ENCODE results near the gene CAGE1. TPM values are rescaled to one million over a fixed set of nuclear protein-coding genes. Genes with fewer than 3 reads are reported as not detected.

The CAGE1 gene
- total RNA-seq, 1 donor from 2014 or later, result not detected

- TF ChIP-seq, protein P1, sequence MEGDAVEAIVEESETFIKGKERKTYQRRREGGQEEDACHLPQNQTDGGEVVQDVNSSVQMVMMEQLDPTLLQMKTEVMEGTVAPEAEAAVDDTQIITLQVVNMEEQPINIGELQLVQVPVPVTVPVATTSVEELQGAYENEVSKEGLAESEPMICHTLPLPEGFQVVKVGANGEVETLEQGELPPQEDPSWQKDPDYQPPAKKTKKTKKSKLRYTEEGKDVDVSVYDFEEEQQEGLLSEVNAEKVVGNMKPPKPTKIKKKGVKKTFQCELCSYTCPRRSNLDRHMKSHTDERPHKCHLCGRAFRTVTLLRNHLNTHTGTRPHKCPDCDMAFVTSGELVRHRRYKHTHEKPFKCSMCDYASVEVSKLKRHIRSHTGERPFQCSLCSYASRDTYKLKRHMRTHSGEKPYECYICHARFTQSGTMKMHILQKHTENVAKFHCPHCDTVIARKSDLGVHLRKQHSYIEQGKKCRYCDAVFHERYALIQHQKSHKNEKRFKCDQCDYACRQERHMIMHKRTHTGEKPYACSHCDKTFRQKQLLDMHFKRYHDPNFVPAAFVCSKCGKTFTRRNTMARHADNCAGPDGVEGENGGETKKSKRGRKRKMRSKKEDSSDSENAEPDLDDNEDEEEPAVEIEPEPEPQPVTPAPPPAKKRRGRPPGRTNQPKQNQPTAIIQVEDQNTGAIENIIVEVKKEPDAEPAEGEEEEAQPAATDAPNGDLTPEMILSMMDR (IDR thresholded peaks at IDR 0.05), result no peak
- DNase-seq (ENCODE audit: low spot score in 2 of 2), result no peak
- no peaks in the 10 kb centered on the region for H3K27me3 ChIP-seq
- H3K9me3 ChIP-seq, result no peaks in the 10 kb centered on the region
- intact Hi-C loops (cut with DNase I), result no loop called here
- no peak overlapping the region for H3K4me3 ChIP-seq
- peaks cover 0 to 8% of the 10 kb centered on the region in 2 donors for H3K4me1 ChIP-seq
- peaks cover 5 to 28% of the 10 kb centered on the region in 2 donors for H3K36me3 ChIP-seq
- no peak overlapping the region for H3K27ac ChIP-seq
These were observed 2.9 kb upstream of the CAGE1 start for GRCh38 chr6:7392402-7392801.

DNA sequence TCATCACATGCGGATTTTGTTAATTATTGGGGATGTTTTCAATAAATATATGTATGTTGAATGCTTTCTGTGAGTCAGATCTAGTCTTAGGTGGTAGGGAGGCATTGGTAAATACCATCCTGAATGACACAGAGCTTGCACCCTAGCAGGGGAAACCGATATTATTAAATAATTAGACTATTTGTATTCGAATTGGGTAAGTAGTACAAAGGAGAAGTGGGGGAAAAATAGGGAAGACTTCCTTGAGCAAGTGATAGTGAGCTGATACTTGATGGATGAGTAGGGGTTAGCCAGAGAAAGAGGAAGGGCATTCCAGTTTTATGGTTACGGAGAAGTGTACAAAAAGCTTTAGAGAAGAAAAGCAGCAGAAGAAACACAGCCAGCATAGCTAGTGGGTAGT lies 1.6 kb upstream of the CAGE1 start:
- H3K9me3 ChIP-seq, result no peaks in the 10 kb centered on the region
- no peaks in the 10 kb centered on the region for H3K27me3 ChIP-seq
- intact Hi-C loops (cut with DNase I), result no loop called here
- DNase-seq (ENCODE audit: low spot score in 2 of 2), result no peak
- peaks cover 0 to 21% of the 10 kb centered on the region in 2 donors for H3K36me3 ChIP-seq
- H3K4me1 ChIP-seq, result peaks cover 0 to 8% of the 10 kb centered on the region in 2 donors
- TF ChIP-seq, protein P1 (IDR thresholded peaks at IDR 0.05), result no peak
- H3K4me3 ChIP-seq, result no peak overlapping the region
- H3K27ac ChIP-seq, result no peak overlapping the region

GRCh38 chr6:7390226-7390878 lies 810 bp upstream of the CAGE1 start:
- TF ChIP-seq, protein P1 (IDR thresholded peaks at IDR 0.05), result no peak
- peaks cover 0 to 14% of the 10 kb centered on the region in 2 donors for H3K36me3 ChIP-seq
- H3K4me1 ChIP-seq, result peaks cover 0 to 8% of the 10 kb centered on the region in 2 donors
- intact Hi-C loops (cut with DNase I), result no loop called here
- H3K4me3 ChIP-seq, result peak overlapping the region; percentile 87 to 88
- no peaks in the 10 kb centered on the region for H3K9me3 ChIP-seq
- no peaks in the 10 kb centered on the region for H3K27me3 ChIP-seq
- peak overlapping the region; percentile 91 to 92 for H3K27ac ChIP-seq
- no peak for DNase-seq (ENCODE audit: low spot score in 2 of 2)

GRCh38 chr6:7389162-7389450 lies 436 bp downstream of the CAGE1 start:
- Histone ChIP-seq H3K4me3 (peak overlapping the region; percentile 87 to 88), H3K4me1 (peaks cover 0 to 8% of the 10 kb centered on the region in 2 donors), H3K27ac (peak overlapping the region; percentile 91 to 92), H3K36me3 (peaks cover 0 to 2% of the 10 kb centered on the region in 2 donors), H3K9me3 (no peaks in the 10 kb centered on the region), H3K27me3 (no peaks in the 10 kb centered on the region)
- DNase-seq (ENCODE audit: low spot score in 2 of 2), result no peak
- intact Hi-C loops (cut with DNase I), result loop anchor here (1.0 kb wide), 2 partner anchors 76 to 201 kb away; partner anchors contain the start of genes SNRNP48 and SSR1
- TF ChIP-seq, protein P1 (IDR thresholded peaks at IDR 0.05), result no peak

DNA sequence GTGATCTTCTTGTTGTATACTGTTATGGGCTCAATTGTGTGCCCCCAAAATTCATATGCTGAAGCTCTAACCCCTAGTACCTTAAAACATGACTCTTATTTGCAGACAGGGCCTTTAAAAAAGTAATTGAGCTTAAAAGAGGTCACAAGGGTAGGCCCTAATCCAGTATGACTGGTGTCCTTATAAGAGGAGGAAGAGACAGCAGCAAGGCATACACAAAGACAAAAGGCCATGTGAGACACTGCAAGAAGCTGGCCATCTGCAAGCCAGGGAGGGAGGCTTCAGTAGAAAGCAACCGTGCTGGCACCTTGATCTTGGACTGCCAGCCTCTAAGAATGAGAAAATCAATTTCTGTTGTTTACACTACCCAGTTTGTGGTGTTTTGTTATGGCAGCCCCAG lies 8.4 kb downstream of the CAGE1 start:
- intact Hi-C loops (cut with DNase I), result no loop called here
- TF ChIP-seq, protein P1 (IDR thresholded peaks at IDR 0.05), result no peak

More for the DNA sequence above, 8.4 kb downstream of the CAGE1 start:
- no peak overlapping the region for H3K4me3 ChIP-seq
- no peak overlapping the region for H3K27ac ChIP-seq
- H3K4me1 ChIP-seq, result no peaks in the 10 kb centered on the region
- no peaks in the 10 kb centered on the region for H3K27me3 ChIP-seq
- no peaks in the 10 kb centered on the region for H3K36me3 ChIP-seq
- H3K9me3 ChIP-seq, result no peaks in the 10 kb centered on the region
- no peak for DNase-seq (ENCODE audit: low spot score in 2 of 2)

All from ascending aorta (tissue), 2 donors.